Amygdala (tissue), 56 donors: Measurements from ENCODE around the gene ABCF2.

Experiments
- DNase-seq, 56 donors: peaks; one replicate each; lab custom pipeline; 2025; lab: John Stamatoyannopoulos, UW

Gene ABCF2

DNA sequence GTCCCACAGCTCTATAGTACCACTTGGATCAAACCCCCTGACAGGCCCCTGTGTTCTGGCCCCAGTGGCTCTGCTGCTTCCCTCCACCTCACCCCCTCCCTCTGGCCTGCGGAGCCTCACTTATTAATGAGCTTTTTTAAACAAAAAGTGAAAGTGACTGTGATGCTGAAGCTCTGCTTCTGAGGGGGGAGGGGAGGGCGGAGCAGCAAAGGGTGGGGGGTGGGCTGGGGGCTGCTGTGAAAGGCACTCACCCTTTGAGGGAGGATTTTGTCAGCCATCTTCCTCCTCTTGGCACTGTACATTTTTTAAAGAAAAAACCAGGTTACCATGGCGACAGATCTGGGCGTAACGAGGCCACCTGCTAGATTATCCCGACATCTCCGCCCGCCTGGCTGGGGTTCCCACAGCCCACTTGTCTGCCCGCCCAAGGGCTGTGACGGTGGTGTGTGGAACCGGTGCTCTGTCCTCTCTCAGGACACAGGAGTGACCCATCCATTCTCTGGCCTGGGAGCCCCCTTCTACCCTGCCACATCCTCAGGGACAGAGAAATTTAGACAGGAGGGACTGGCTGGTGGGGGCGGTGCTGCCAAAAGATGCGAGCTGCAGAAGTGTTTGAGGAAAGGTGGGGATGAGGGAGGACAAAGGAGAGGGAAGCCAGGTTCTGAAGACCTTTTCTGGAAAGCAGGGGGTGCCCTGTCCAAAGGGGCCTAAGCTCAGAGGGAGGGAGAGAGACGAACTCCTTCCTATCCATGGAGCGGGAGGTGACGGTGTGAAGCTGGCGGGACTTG lies 16.6 kb upstream of the ABCF2 start:
- peak in 12 of 56 donors; percentile 18 to 59 (median 32) for DNase-seq

- DNase-seq = no peak
Measured at GRCh38 chr7:151243045-151243349, 16.0 kb upstream of the ABCF2 start.

GRCh38 chr7:151242159-151243044 lies 15.4 kb upstream of the ABCF2 start:
- no peak for DNase-seq

DNA sequence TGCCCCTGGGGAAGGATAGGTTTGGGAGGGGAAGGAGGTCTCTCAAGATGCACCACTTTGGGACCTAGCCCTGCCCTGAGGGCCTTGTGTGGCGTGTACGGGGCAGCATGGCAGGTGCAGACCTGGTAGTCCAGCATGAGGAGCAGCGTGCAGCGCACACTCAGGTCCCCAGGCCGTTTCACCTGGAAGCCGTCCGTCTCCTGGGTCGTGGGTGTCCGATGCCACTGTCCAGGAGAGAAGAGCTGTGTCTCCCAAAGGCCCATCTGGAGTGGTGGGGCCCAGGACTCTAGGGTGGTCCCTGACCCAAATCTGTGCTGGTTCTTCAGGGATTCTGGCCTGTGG lies 14.7 kb upstream of the ABCF2 start:
- no peak for DNase-seq

DNA sequence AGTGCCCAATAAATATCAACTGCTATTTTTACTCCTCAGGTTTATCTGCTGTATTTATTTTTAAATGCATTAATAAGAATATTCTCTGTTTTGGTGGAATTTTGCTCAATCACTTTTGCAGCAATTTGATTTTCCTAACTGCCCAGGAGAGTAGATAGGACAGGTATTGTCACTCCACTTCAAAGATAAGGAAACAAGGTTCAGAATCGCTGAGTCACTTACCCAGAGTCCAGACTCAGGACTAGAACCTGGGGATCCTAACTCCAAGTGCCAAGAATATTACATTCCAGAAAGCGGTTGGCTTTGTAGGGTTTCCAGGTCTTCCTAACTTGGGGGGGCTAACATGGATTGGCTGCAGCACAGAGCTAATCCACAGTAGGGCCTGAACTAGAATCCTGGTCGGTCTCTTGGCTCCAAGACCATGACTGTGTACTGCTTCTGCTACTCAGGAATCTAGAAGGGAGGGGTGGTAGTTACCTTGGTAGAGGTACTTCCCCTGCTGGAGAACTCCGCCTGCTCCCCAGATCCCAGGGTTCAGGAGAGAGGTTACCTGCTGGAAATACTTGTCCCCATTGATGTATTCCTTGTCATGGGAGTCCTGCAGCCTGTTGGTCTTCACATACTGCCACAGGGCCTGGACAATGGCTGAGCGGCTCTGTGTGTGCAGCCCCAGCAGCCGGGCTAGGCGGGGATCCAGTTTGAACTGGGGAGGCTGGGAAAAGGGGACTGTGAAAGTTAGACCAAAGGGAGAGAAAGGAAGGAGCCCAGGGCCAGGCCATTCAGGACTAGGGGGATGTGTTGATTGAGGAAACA lies 14.1 kb upstream of the ABCF2 start:
- no peak for DNase-seq

DNA sequence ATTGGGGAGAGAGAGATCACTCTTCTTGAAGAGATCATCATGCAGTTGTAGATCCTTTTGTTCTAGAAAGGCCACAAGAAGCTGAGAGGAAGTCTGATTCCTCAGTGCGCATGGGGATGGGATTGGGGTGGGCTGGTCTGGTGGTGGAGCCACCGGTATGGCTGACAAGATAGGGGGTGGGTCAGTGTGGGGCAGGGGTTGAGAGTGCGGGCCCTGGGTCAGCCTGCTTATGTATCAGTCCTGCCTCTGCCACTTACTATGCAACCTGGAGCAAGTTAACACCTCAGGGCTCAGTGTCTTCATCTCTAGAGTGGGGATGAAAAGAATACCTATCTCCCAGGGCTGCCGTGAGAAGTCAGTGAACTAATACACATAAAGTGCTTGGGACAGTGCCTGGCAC lies 13.5 kb upstream of the ABCF2 start:
- no peak for DNase-seq

DNA sequence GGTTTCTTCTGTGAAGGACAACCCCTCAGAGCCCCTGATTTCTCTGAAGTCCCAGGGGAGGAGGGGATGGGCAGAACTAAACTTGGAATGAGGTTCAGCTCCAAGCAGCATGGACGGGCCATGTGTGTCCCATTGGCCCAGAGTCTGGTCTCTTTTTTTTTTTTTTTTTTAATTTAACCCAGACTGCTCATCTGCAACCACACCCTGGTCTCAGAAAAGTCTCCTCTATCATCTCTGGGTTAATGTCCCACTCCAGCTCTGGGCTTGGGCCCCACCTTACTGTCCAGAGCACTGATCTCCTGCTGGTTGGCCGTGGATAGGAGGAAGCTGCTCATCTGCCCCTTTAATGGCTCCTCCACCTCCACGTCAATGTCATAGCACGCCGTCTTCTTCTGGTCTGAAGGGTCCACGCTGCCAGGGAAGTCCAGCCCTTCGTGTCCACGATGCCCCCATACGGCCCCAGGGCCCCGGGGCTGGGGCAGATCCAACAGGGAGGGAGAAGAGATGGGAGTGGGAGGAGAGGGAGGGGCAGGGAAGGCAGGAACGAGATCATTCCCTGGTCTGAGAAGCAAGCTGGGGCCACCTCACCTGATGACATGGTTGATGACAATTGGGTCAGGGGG lies 12.9 kb upstream of the ABCF2 start:
- DNase-seq = no peak

DNA sequence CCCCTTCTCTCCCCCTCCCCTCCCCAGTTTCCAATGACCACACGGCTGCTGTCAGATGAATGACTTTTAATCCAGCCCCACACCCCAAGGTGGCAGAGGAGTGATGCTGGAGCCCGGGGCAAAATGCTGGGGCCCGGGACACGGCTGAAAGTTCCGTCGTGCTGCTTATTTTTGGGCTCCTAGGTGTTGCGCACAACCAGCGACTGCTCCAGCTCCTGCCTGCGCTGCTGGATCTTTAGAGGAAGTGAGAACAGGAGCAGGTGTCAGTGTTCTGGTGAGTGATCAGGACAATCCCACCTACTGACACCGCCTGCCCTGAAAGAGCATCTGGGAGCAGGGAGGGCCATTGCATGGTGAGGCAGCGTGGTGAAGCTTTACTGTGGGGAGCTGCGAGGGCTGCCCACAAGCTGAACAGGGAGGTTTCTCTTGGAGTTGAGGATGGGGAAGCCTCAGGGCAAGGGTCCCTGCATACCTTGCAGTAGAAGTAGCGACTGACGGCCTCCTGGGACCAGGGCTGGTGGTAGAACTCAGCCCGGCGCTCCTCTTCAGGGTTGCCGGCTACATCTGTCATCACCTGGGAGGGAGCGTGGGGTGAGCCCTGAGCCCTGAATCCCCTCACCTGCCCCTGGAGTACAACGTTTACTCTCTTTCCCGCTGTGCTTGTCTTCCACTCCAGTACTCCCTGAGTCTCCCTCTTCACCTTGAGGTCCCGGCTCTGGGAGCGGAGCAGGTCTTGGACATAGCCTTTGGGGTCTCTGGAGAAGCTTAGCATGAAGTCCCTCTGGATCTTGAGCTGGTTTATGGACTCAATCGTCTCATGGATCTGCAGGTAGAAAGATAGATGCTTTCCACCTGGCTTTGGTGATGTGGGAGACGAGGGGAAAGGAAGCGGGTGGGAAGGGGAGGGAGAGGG lies 12.2 kb upstream of the ABCF2 start:
- DNase-seq = no peak

DNA sequence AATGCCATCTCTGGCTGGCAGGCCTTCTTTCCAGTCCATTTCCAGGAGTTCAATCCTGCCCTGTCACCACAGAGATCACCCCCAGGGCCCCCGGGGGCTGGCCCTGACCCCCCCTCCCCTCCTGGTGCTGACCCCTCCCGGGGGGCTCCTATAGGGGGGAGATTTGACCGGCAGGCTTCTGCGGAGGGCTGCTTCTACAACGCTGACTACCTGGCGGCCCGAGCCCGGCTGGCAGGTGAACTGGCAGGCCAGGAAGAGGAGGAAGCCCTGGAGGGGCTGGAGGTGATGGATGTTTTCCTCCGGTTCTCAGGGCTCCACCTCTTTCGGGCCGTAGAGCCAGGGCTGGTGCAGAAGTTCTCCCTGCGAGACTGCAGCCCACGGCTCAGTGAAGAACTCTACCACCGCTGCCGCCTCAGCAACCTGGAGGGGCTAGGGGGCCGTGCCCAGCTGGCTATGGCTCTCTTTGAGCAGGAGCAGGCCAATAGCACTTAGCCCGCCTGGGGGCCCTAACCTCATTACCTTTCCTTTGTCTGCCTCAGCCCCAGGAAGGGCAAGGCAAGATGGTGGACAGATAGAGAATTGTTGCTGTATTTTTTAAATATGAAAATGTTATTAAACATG lies 11.3 kb upstream of the ABCF2 start:
- no peak for DNase-seq

GRCh38 chr7:151237244-151238189 lies 10.5 kb upstream of the ABCF2 start:
- DNase-seq = no peak

DNA sequence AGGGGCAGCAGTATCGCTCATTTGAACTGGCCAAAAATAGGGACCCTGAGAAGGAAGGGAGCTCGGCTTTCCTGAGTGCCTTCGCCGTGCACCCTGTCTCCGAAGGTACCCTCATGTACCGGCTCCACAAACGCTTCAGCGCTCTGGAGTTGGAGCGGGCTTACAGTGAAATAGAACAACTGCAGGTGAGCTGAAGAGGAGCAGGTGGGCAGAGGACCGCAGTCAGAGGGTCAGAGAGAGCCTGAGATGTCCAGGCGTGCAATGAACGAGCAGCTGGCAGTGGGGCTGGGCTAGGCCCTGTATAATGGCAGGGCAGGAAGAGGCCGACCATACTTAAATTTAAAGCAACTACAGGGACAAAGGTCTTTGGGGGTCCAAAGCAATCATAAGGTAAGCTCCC lies 9.4 kb upstream of the ABCF2 start:
- DNase-seq = no peak

DNA sequence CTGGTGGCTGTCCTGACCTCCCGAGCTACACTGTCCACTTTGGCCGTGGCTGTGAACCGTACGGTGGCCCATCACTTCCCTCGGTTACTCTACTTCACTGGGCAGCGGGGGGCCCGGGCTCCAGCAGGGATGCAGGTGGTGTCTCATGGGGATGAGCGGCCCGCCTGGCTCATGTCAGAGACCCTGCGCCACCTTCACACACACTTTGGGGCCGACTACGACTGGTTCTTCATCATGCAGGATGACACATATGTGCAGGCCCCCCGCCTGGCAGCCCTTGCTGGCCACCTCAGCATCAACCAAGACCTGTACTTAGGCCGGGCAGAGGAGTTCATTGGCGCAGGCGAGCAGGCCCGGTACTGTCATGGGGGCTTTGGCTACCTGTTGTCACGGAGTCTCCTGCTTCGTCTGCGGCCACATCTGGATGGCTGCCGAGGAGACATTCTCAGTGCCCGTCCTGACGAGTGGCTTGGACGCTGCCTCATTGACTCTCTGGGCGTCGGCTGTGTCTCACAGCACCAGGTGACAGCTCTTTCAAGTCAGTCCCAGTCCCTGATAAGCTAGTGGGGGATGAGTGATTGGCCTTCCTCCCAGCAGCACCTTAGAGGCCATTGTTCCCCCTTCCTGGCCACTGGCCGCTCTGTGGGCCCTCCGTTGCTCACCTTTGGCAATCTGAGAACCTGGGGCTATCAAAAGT lies 8.2 kb upstream of the ABCF2 start:
- no peak for DNase-seq

GRCh38 chr7:151233804-151234203 lies 6.8 kb upstream of the ABCF2 start:
- DNase-seq = no peak

- DNase-seq = peak in 34 of 56 donors; percentile 11 to 69 (median 41)
Measured at GRCh38 chr7:151232917-151233701, 6.1 kb upstream of the ABCF2 start.

- peak; percentile 44 to 94 (median 82) for DNase-seq
Measured at GRCh38 chr7:151232091-151232916, 5.3 kb upstream of the ABCF2 start, which contains the start of gene CHPF2. Gene CHPF2 (plus strand): TSS chr7:151232483. CDS start chr7:151234012, 1,529 bp downstream.

DNA sequence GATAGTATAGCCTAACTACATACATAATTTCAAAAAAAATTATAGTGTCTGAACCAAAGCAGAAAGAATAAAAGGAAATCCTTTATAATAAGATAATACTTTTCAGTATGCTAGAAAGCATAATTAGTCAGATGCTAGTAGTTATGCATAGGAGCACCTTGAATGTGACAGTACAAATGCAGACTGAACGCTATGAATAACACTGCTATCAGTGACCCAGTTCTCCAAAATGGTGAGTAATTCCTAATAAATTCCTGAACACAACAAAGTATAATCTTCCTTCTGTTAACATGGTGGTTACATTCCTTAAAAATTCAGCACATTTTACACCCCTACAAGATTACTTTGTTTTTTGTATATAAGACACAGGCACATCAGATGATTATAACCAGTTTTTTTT lies 4.1 kb upstream of the ABCF2 start:
- no peak for DNase-seq
